Activated CD4-positive, alpha-beta T cell treated with anti-CD3 and anti-CD28 coated beads for 36 hours (primary cell): Measurements from ENCODE around the gene LIN28B. TPM values are rescaled to one million over a fixed set of nuclear protein-coding genes. Genes with fewer than 3 reads are reported as not detected.

Source experiments
- ATAC-seq: fragments of 200-7000 bp; cut with Tn5 transposase; one replicate; pipeline ENCODE4 v1.10.0; 2021; ENCODE audit warnings: mild to moderate bottlenecking, moderate library complexity
- CTCF ChIA-PET: fragments of 350-600 bp; sonication (Branson Sonifier 250); formaldehyde crosslinking; loops from one replicate; lab custom pipeline; 2021; ENCODE audit warnings: antibody characterized with exemption; lab: Charles Lee
- POLR2A ChIA-PET: fragments of 350-600 bp; sonication (Branson Sonifier 250); formaldehyde crosslinking; loops from one replicate; lab custom pipeline; 2021; ENCODE audit warnings: antibody characterized with exemption, inconsistent platforms; lab: Charles Lee
- DNase-seq: peaks from one replicate; pipeline ENCODE4 v3.0.0-alpha.2; 2020
- H3K27ac Mint-ChIP-seq: one replicate; pipeline ENCODE4 v1.8.0; 2021; ENCODE audit warnings: mixed read lengths
- H3K27me3 Mint-ChIP-seq: one replicate; pipeline ENCODE4 v1.8.0; 2021; ENCODE audit warnings: mixed read lengths
- H3K36me3 Mint-ChIP-seq: one replicate; pipeline ENCODE4 v1.8.0; 2021; ENCODE audit warnings: low read depth, mixed read lengths
- H3K4me1 Mint-ChIP-seq: one replicate; pipeline ENCODE4 v1.8.0; 2021; ENCODE audit warnings: mixed read lengths
- H3K4me3 Mint-ChIP-seq: one replicate; pipeline ENCODE4 v1.8.0; 2021; ENCODE audit warnings: mild to moderate bottlenecking, moderate library complexity, mixed read lengths
- H3K9me3 Mint-ChIP-seq: one replicate; pipeline ENCODE4 v1.8.0; 2021; ENCODE audit warnings: low read depth, mixed read lengths
- intact Hi-C, 2 experiments: fragments of 100-400 bp; cut with DNase I in 1 of 2; cut with micrococcal nuclease in 1 of 2; formaldehyde crosslinking; loops; one replicate each; pipeline versions ENCODE4 v1.14.2 to v1.15.1; 2022 to 2024; cut with DNase I, micrococcal nuclease
- total RNA-seq, 2 experiments: library from RNA; stranded (reverse); gene quantifications; one replicate each; pipeline ENCODE4 v1.2.3, GENCODE V29; 2021

Gene LIN28B
- total RNA-seq, 2 experiments from 2014 or later = not detected

- intact Hi-C loops = no loop called here
- ATAC-seq (no peak), DNase-seq (no peak)
- POLR2A ChIA-PET = no interaction called here
- Mint-ChIP-seq H3K27me3 (peaks cover 17% of the 10 kb centered on the region), H3K4me1 (no peaks in the 10 kb centered on the region), H3K27ac (no peak overlapping the region), H3K36me3 (no peaks in the 10 kb centered on the region), H3K9me3 (no peaks in the 10 kb centered on the region), H3K4me3 (no peak overlapping the region)
- CTCF ChIA-PET = no interaction called here
Measured at GRCh38 chr6:105051941-105052471, 95.1 kb downstream of the LIN28B start.

- Mint-ChIP-seq H3K27ac (no peak overlapping the region), H3K4me3 (no peak overlapping the region), H3K27me3 (peaks cover 24% of the 10 kb centered on the region), H3K36me3 (no peaks in the 10 kb centered on the region), H3K9me3 (no peaks in the 10 kb centered on the region), H3K4me1 (no peaks in the 10 kb centered on the region)
- ChIA-PET CTCF (no interaction called here), POLR2A (no interaction called here)
- ATAC-seq = no peak
- DNase-seq = no peak
- intact Hi-C loops = no loop called here
Measured at GRCh38 chr6:105056646-105057045, 99.7 kb downstream of the LIN28B start.

DNA sequence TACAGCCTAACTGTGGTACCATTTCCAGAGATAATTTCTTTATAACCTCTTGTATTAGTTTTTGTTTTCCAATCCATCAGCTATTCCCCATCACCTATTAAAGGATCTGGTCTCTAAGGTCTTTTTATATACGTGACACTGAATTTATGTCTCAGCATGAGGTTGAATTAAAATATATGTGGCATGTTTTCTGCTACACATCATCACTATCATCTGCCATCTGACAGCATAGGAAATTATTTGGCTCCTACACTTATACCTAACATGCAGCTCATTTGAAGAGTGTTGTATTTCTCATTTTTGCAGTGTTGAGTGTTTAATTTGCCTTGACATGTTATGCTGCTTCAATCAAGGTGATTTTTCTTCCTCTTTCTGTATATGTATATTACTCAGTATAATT, 100.3 kb downstream of the LIN28B start:
- POLR2A ChIA-PET = no interaction called here
- CTCF ChIA-PET = no interaction called here

DNA sequence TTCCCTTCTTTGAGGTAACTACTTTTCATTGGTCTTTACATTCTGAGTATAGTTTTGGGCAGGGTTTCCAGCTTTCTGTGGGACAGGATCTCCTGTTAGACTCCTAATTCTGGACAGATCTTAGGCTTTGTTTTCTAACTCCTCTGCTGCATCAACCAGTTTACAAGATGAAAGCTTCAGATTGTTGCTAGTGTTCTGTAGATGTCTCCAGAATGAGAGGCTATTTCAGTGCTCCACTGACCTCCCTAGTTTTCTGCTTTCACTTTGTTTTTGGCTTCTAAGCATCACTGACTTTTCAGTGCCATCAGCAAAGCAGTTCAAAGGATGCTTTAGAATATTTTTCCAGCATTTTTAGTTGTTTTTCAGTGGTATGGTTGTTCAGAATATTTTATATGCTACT, 101.4 kb downstream of the LIN28B start:
- ATAC-seq (no peak), DNase-seq (no peak)
- Mint-ChIP-seq H3K27me3 (peaks cover 28% of the 10 kb centered on the region), H3K36me3 (no peaks in the 10 kb centered on the region), H3K4me1 (no peaks in the 10 kb centered on the region), H3K4me3 (no peak overlapping the region), H3K9me3 (no peaks in the 10 kb centered on the region), H3K27ac (no peak overlapping the region)
- ChIA-PET POLR2A (no interaction called here), CTCF (no interaction called here)
- intact Hi-C loops = no loop called here

More for the DNA sequence above, 100.3 kb downstream of the LIN28B start:
- H3K9me3 Mint-ChIP-seq = no peaks in the 10 kb centered on the region
- H3K4me3 Mint-ChIP-seq = no peak overlapping the region
- intact Hi-C loops = no loop called here
- no peak overlapping the region for H3K27ac Mint-ChIP-seq
- DNase-seq (no peak), ATAC-seq (no peak)
- peaks cover 27% of the 10 kb centered on the region for H3K27me3 Mint-ChIP-seq
- no peaks in the 10 kb centered on the region for H3K36me3 Mint-ChIP-seq
- no peaks in the 10 kb centered on the region for H3K4me1 Mint-ChIP-seq

DNA sequence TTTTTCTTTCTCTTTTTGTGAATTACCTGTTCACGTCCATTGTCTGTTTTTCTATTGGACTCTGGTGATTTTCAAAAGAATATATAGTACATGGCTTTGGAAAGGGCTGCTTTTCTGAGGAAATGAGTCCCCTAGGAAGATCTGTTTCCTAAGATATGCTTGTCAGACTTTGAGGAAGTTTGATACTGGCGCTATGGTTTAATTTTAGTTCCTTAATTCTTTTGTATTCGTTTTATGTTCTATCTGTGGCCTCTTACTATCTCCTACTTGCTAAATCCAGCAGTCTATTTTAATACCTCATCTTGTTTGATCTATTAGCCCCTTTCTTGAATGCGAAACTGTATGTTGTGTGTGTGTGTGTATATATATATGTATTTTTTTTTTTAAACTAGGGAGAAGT, 101.9 kb downstream of the LIN28B start:
- Mint-ChIP-seq H3K4me1 (no peaks in the 10 kb centered on the region), H3K27me3 (peaks cover 31% of the 10 kb centered on the region), H3K4me3 (no peak overlapping the region), H3K9me3 (no peaks in the 10 kb centered on the region), H3K36me3 (no peaks in the 10 kb centered on the region), H3K27ac (no peak overlapping the region)
- ChIA-PET POLR2A (no interaction called here), CTCF (interaction anchor here (0.5 kb wide), 1 partner anchor 29 kb away, joined by 4 read pairs; no protein-coding TSS in a partner anchor)
- DNase-seq (no peak), ATAC-seq (no peak)
- intact Hi-C loops = no loop called here

DNA sequence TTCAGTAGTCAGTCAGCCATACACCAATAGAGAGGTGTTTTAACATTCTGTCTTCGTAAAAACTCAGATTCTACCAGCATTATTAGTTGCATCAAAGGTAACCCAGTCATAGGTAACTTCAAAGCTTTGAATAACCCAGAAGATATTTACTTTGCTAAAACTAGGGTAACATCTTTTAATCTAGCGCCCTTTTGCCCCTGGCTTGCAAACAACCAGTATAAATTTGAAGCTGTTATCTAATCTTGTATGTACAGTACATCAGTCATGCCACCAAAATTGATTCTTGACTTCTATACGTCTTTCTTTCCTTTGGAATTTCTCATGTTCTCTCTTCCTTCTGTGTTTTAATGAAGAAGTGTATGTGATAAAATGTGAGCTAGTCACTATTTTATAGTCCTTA, 109.3 kb downstream of the LIN28B start:
- H3K36me3 Mint-ChIP-seq = no peaks in the 10 kb centered on the region
- H3K27me3 Mint-ChIP-seq = peaks cover 31% of the 10 kb centered on the region
- no peaks in the 10 kb centered on the region for H3K4me1 Mint-ChIP-seq
- H3K9me3 Mint-ChIP-seq = no peaks in the 10 kb centered on the region
- no peak overlapping the region for H3K4me3 Mint-ChIP-seq
- DNase-seq (no peak), ATAC-seq (no peak)
- intact Hi-C loops = no loop called here
- no peak overlapping the region for H3K27ac Mint-ChIP-seq
- ChIA-PET CTCF (no interaction called here), POLR2A (no interaction called here)

DNA sequence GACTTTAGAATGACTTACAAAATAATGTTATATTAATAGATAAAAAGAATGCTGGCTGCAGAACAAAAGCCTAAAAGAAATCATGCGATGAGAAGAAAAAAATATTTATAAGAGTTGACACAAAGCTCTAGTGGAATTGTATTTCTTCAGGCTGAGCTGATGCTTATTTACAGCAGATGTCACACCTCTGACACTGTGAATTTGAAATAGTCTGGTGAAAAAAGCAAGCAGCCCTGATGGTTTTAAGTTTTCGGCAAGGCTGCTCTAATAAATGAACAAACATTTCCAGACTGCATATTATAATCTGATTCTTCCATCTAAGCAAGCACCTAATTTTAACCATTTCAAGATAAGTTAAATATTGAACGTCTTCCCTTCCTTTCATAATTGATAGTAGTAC, 109.9 kb downstream of the LIN28B start:
- ATAC-seq (no peak), DNase-seq (no peak)
- H3K27me3 Mint-ChIP-seq = peaks cover 30% of the 10 kb centered on the region
- H3K9me3 Mint-ChIP-seq = no peaks in the 10 kb centered on the region
- H3K4me3 Mint-ChIP-seq = no peak overlapping the region
- ChIA-PET CTCF (no interaction called here), POLR2A (no interaction called here)
- no peaks in the 10 kb centered on the region for H3K4me1 Mint-ChIP-seq
- no peak overlapping the region for H3K27ac Mint-ChIP-seq
- no peaks in the 10 kb centered on the region for H3K36me3 Mint-ChIP-seq
- intact Hi-C loops = no loop called here

GRCh38 chr6:105067329-105067728, 110.4 kb downstream of the LIN28B start:
- no peaks in the 10 kb centered on the region for H3K9me3 Mint-ChIP-seq
- H3K4me3 Mint-ChIP-seq = no peak overlapping the region
- H3K4me1 Mint-ChIP-seq = no peaks in the 10 kb centered on the region
- intact Hi-C loops = no loop called here
- DNase-seq (no peak), ATAC-seq (no peak)
- peaks cover 27% of the 10 kb centered on the region for H3K27me3 Mint-ChIP-seq
- ChIA-PET CTCF (interaction anchor here (1.4 kb wide), 1 partner anchor 11 kb away, joined by 3 read pairs; no protein-coding TSS in a partner anchor), POLR2A (no interaction called here)
- H3K27ac Mint-ChIP-seq = no peak overlapping the region
- H3K36me3 Mint-ChIP-seq = no peaks in the 10 kb centered on the region

GRCh38 chr6:105068407-105068806, 111.5 kb downstream of the LIN28B start:
- no peak for ATAC-seq
- no peak overlapping the region for H3K27ac Mint-ChIP-seq
- DNase-seq = no peak
- ChIA-PET POLR2A (no interaction called here), CTCF (interaction anchor here (1.4 kb wide), 1 partner anchor 10 kb away, joined by 3 read pairs; no protein-coding TSS in a partner anchor)
- no peaks in the 10 kb centered on the region for H3K9me3 Mint-ChIP-seq
- intact Hi-C loops = no loop called here
- no peaks in the 10 kb centered on the region for H3K4me1 Mint-ChIP-seq
- H3K27me3 Mint-ChIP-seq = peaks cover 26% of the 10 kb centered on the region
- no peaks in the 10 kb centered on the region for H3K36me3 Mint-ChIP-seq
- H3K4me3 Mint-ChIP-seq = no peak overlapping the region

DNA sequence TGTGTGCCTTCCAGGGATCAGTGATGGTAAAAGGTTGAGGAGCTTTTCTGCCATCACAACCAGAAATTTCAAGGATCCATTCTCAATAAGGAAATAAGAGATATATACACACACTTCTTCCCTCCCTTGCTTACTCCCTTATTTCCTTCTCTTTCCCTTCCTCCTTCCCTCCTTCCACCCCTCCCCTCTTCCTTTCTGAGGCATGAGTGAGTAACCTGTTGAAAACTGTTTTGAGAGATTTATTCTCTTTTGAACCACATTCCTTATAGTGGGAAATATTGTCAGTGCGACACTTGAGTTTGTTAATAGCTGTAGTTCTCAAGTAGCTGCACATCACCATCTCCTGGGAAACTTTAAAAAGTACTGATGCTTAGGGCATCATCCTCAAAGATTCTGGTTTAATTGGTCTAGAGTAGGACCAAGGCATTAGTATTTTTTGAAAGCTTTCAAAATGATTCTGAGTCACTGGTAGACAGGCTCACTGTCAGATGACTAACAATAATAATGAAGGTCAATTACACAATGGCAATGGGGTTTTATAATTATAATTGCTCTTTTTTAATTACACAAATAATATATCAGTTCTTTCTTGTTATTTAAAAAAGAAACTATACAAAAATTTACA, 113.0 kb downstream of the LIN28B start:
- H3K4me1 Mint-ChIP-seq = no peaks in the 10 kb centered on the region
- POLR2A ChIA-PET = no interaction called here
- ATAC-seq (no peak), DNase-seq (no peak)
- H3K4me3 Mint-ChIP-seq = no peak overlapping the region
- no peaks in the 10 kb centered on the region for H3K9me3 Mint-ChIP-seq
- CTCF ChIA-PET = interaction anchor here (0.7 kb wide), 1 partner anchor 280 kb away, joined by 3 read pairs; no protein-coding TSS in a partner anchor
- H3K27me3 Mint-ChIP-seq = peaks cover 18% of the 10 kb centered on the region
- H3K36me3 Mint-ChIP-seq = no peaks in the 10 kb centered on the region
- H3K27ac Mint-ChIP-seq = no peak overlapping the region
- intact Hi-C loops = no loop called here

GRCh38 chr6:105072798-105073199, 115.9 kb downstream of the LIN28B start:
- no peaks in the 10 kb centered on the region for H3K4me1 Mint-ChIP-seq
- no peak overlapping the region for H3K27ac Mint-ChIP-seq
- intact Hi-C loops = no loop called here
- peaks cover 14% of the 10 kb centered on the region for H3K27me3 Mint-ChIP-seq
- DNase-seq = no peak
- CTCF ChIA-PET = no interaction called here
- H3K4me3 Mint-ChIP-seq = no peak overlapping the region
- POLR2A ChIA-PET = no interaction called here
- no peaks in the 10 kb centered on the region for H3K9me3 Mint-ChIP-seq
- ATAC-seq = no peak
- H3K36me3 Mint-ChIP-seq = no peaks in the 10 kb centered on the region

GRCh38 chr6:105075210-105075609, 118.3 kb downstream of the LIN28B start:
- Mint-ChIP-seq H3K9me3 (no peaks in the 10 kb centered on the region), H3K27ac (no peak overlapping the region), H3K4me1 (no peaks in the 10 kb centered on the region), H3K4me3 (no peak overlapping the region), H3K27me3 (peaks cover 16% of the 10 kb centered on the region), H3K36me3 (no peaks in the 10 kb centered on the region)
- ATAC-seq (no peak), DNase-seq (no peak)
- ChIA-PET POLR2A (no interaction called here), CTCF (interaction anchor here (0.9 to 1.5 kb wide), 2 partner anchors 11 to 13 kb away, joined by 3 to 6 read pairs; no protein-coding TSS in a partner anchor)
- intact Hi-C loops = loop anchor here (5.0 kb wide), 2 partner anchors 133 to 283 kb away; no protein-coding TSS in a partner anchor
